Hematopoietic multipotent progenitor cell treated with erythropoietin and hydrocortisone succinate and interleukin-3 and kit ligand, for 4 days (in vitro differentiated cells): ENCODE measurements around the gene DUSP28.

Experiments
- DNase-seq: peaks from one replicate; pipeline ENCODE4 v3.0.0-alpha.2; 2015

The DUSP28 gene

GRCh38 chr2:240573516-240574385, 13.6 kb downstream of the DUSP28 start:
- no peak for DNase-seq

GRCh38 chr2:240574386-240575100, 14.4 kb downstream of the DUSP28 start:
- DNase-seq: no peak

DNA sequence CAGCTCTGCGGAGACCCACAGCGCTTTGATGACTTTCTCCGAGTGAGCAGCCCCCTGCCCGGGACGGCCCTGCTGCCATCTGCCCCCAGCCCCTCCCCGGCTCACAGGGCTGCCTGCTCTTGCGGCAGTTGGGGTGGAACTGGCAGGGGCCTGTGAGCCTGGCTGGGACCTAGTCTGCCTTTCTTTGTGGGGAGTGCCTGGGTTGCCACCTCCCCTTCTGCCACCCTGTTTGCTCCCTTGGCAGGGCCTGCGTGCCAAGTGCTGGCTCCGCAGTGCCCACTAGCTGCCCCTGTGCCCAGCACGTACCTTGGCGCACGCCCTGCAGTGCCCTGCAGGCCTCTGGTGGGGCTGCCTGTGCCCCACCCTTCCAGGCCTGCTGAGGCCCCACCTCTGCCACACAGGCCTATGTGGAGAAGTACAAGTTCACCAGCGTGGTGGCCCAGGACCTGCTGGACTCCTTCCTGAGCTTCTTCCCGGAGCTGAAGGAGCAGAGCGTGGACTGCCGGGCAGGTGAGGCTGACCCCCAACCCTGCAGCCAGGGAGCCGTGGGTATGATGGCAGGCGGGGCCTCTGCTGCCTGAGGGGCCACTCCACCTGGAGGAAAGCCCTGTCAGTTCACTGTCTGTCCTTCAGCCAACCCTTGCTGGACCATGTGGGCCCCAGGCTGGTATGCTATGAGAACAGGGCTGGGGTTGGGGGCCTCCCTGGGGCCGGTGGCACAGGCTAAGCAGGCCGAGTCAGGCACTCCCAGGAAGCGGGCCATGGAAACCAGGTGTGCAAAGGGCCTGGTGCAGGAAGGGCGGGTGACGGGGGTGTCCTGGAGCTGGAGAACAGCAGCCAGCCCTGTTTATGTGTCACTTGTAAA, 15.2 kb downstream of the DUSP28 start:
- no peak for DNase-seq

DNA sequence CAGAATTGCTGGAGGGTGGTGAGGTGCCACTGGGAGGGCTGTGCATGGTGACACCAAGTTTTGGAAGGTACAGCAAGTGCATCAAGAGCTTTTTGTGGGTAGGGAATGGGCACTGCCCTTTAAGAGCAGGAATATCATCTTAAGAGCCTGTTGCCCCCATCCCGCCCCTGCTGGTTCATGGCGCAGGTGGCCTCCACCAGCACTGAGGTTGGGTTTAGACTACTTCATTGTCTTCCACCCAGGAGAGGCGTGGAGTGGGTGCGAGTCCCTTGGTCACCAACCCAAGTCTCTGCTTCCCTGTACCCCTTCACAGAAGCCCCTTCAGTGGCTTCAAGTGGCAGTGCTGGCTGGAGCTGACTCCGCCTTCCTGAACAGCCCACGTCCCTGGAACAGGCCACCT, 15.9 kb downstream of the DUSP28 start:
- no peak for DNase-seq

DNA sequence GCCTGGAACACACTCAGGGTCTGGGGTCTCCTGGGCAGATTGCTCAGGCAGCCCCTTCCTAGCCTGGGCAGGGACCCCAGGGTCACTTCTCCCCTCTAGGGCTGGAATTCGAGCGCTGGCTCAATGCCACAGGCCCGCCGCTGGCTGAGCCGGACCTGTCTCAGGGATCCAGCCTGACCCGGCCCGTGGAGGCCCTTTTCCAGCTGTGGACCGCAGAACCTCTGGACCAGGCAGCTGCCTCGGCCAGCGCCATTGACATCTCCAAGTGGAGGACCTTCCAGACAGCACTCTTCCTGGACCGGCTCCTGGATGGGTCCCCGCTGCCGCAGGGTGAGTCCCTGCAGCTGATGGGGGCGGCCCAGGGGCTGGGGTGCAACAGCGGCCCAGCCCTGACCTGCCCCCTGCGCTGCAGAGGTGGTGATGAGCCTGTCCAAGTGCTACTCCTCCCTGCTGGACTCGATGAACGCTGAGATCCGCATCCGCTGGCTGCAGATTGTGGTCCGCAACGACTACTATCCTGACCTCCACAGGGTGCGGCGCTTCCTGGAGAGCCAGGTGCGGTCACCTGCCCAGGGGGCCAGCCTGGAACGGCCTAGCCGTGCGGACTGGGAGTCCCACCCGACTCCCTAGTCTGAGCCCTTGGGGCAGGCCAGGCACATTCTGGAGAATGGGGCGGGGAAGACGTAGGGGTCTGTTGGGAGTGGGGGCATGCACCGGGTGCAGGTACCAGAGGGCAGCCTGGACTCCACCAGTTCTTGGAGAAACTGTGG, 16.5 kb downstream of the DUSP28 start:
- no peak for DNase-seq

DNA sequence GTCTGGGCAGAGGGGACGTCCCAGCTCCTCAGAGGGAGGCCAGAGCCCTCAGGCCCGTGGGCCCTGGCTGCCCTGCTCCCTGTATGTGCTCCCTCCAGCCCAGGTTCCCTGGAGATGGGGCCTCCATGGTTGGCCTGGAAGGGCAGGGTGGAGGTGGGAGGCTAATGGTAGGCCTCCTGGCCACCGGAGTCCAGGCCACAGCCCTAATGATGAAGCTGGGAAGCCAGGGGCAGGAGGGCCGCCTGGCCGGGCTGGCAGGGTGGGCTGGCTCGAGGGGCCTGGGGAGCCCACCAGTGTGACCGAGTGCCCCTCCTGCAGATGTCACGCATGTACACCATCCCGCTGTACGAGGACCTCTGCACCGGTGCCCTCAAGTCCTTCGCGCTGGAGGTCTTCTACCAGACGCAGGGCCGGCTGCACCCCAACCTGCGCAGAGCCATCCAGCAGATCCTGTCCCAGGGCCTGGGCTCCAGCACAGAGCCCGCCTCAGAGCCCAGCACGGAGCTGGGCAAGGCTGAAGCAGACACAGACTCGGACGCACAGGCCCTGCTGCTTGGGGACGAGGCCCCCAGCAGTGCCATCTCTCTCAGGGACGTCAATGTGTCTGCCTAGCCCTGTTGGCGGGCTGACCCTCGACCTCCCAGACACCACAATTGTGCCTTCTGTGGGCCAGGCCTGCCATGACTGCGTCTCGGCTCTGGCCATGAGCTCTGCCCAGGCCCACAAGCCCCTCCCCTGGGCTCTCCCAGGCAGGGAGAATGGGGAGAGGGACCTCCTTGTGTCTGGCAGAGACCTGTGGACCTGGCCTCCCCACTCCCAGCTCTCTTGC, 17.3 kb downstream of the DUSP28 start:
- DNase-seq: no peak

GRCh38 chr2:240578110-240578450, 17.9 kb downstream of the DUSP28 start:
- DNase-seq: no peak

DNA sequence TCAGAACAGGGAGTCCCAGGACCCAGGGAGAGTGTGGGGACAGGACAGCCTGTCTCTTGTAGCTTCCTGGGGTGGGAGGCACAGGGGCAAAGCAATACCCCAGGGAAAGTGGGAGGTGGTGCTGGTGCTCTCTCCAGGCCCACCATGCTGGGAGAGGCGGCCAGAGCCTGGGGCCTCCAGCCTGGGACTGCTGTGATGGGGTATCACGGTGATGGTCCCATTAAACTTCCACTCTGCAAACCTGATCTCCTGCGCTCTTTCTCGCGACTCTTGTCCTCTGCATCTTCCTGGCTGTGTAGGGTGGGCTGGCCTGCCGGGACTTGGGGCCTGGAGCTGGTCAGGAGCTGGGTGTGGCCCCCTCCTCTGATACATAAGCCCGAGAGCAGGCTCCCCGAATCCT, 18.3 kb downstream of the DUSP28 start:
- no peak for DNase-seq

DNA sequence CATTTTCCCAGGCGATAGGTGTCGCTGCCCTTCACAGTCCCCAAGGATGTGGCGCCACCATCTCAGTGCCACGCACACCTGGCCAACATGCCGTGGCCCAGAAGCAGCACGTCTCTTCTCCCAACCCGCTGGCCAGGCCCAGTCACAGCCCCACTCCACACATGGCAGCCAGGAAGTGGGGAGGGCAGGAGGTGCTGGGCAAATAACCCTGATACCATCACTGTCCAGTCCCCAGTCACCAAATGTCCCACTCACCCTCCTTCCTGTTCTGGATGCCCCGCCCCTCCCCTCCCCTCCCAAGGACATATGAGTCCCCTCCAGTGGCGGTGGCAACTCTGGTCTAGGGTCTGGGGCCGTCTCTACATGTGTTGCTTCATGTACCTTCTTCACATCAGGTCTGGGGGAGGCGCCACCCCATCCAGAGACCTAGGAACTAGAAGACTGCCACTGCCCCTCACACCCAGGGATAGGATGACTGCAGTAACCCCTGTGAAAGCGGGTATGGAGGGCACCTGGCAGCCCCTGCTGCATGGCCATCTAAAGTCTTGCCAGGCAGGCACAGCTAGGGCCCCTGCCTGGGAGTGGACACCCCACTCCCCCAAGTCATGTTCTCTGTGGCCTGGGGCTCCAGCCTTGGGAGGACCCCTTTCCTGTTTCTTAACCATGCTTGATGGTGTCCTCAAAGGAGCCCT, 19.1 kb downstream of the DUSP28 start:
- DNase-seq: peak; percentile 34

DNA sequence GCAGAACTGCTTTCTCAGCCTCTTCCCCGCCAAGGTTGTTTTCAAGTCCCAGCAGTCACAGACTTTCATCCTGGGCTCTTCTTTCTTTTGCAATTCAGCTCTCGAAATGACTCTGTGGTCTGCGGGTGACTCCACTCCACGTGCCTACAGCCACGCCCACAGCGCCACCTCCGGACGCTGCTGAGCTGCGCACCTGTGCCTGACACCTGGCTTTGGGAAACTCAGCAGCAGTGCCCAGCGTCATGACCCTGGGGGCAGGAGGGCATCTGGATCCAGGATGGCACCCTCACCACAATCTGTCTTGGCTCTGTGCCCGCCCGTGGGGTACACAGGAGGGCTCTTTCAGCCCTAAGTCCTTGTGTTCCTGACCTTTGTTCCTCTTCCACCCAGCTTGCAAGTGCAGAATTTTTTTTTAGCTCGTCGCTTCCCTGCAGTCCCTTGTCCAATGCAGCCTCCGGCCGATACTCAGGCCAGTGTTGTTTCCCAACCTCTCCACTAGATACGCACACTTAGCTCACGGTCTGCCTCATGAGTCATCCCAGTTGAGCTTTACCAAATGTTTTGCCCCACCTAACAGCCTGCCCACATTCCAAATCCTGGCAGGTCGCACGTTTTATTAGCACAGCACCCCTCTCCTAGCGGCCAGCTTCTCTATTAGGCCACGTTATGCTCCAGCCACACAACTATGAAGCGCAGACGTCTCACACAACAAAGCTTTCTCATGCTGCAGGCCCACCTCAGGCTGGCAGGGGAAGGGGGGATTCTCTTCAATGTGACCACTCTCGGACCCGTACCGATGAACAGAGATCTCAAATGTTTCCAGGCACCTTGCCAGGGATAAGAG, 19.8 kb downstream of the DUSP28 start:
- DNase-seq: peak; percentile 30

GRCh38 chr2:240581811-240582210, 21.7 kb downstream of the DUSP28 start:
- no peak for DNase-seq

DNA sequence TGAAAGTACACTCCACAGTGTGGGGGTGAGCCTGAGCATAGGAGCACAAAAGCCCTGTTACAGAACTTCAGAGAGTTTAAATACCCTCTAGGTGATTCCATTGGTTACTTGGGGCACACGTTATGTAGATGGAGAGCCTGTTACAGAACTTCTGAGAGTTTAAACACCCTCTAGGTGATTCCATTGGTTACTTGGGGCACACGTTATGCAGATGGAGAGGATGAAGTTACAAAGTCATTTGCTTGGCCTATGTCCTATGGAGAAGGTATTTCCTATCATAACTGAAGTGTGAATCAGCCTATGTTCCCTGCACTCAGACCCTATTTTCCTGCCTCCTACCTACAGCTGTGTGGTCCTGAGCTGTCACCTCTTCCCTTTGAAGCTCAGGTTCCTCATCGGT, 22.6 kb downstream of the DUSP28 start:
- no peak for DNase-seq

GRCh38 chr2:240583774-240584173, 23.6 kb downstream of the DUSP28 start:
- DNase-seq: no peak

DNA sequence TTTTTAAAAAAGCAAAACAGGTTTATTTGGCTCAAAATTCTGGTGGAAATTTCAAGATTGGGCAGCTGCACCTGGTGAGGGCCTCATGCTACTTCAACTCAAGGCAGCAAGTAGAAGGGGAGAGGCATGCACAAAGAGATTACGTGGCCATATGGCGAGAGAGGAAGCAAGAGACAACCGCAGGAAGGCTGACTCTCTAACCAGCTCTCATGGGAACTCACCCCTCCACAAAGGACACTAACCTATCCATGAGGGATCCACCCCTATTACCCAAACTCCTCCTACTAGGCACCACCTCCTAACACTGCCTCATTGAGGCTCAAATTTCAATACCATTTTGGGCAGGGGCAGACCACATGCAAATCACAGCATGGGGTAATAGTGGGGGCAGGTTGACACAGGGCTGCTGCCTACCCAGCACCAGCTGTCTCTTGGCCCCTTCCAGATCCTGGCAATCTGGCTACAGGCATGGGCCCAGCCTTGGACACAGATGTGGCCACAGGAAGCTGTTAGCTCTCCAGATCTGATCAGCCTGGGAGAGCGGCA, 24.4 kb downstream of the DUSP28 start:
- peak; percentile 71 for DNase-seq

DNA sequence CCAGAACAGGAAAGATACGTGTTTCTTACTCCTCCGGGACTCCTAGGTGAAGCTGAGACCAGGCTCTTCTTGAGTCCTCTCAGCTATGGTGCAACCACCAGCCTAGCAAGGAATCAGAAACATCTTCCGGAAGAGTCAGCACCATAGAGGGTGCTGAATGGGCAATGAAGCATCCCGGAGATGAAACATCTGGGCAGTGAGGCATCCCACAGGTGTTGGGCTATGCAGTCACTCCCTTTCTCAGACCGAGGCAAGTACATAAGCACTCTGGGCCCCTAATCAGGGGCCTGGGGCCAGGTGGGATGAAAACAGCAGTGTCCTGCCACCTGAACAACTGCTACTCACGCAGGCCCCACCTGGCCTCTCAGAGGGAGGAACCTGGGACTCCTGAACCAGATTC, 24.9 kb downstream of the DUSP28 start:
- DNase-seq: no peak

GRCh38 chr2:240585681-240586197, 25.6 kb downstream of the DUSP28 start:
- no peak for DNase-seq

GRCh38 chr2:240586198-240586918, 26.2 kb downstream of the DUSP28 start, which contains the start of gene CAPN10:
Gene CAPN10 (plus strand): TSS chr2:240586734. CDS start chr2:240586912, 178 bp downstream.
- DNase-seq: peak; percentile 98

DNA sequence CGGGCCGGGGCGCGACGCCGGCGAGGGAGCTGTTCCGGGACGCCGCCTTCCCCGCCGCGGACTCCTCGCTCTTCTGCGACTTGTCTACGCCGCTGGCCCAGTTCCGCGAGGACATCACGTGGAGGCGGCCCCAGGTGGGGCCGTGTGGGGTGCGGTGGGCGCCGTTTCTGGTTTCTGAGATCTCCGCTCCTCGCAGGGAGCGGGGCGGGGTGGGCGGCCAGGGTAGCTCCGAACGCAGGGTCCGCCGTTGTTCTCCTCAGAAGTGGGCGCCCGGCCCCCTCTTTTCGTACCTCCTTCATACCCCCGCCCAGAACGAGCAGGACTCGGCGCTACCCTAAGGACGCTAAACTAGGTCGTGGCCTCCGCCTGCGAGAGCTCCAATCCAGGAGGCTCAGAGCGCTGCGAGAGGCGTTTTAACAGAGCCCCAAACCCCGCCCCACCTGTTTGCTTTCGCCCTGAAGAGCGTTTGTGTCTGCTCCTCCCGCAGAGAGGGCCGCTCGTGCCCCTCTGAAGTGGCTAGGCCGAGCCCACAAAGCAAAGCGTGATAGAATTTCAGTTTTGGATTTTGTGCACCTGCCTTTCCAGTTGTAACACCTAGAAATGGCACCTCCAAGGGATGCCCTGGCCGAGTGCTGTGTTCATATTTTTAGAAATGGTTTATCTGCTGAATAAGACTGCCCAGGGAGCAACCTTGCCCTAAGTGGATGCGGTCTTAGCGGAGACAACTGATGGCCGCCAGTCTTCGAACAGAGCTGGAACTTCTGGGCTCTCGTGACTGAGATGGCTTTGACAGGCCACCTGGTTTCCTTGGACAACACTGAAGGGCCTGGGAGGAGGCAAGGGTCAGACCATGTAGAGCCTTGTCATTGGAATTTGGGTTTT, 27.0 kb downstream of the DUSP28 start:
- peak; percentile 72 for DNase-seq
